CD14-positive monocyte (primary cell): ENCODE results near the gene TEKT2. TPM values are rescaled to one million over a fixed set of nuclear protein-coding genes. Genes with fewer than 3 reads are reported as not detected.

Experiments used
- DNase-seq, 3 donors: peaks; one replicate each; pipeline ENCODE4 v3.0.0-alpha.2; 2011 to 2022
- H2AFZ ChIP-seq: 2 replicates; pipeline ENCODE4 v1.6.0; 2012; ENCODE audit warnings: mild to moderate bottlenecking, low read depth, low read length, inconsistent platforms; ENCODE audit not compliant: insufficient read depth, poor library complexity, severe bottlenecking
- H3K27ac ChIP-seq, 2 donors: 1 replicate in 1 of 2; 2 replicates in 1 of 2; pipeline ENCODE4 v1.5.1; 2012 to 2013; ENCODE audit warnings: low read length in 2 of 2, control low read depth in 1 of 2, inconsistent platforms in 1 of 2, low read depth in 1 of 2, mild to moderate bottlenecking in 1 of 2
- H3K27me3 ChIP-seq, 2 donors: one replicate each; pipeline versions ENCODE4 v1.6.0 to v1.6.1; 2011 to 2013; ENCODE audit warnings: low read length in 2 of 2; ENCODE audit not compliant: control insufficient read depth in 2 of 2, insufficient read depth in 2 of 2
- H3K36me3 ChIP-seq, 2 donors: replicated peaks in 1 of 2; 1 replicate in 1 of 2; 2 replicates in 1 of 2; pipeline versions ENCODE4 v1.5.1 to v1.6.1; 2012 to 2013; ENCODE audit warnings: low read length in 2 of 2, control low read depth in 1 of 2, inconsistent platforms in 1 of 2, mild to moderate bottlenecking in 1 of 2; ENCODE audit not compliant: insufficient read depth in 2 of 2, control insufficient read depth in 1 of 2
- H3K4me1 ChIP-seq, 2 donors: 1 replicate in 1 of 2; 2 replicates in 1 of 2; pipeline versions ENCODE4 v1.5.1 to v1.6.1; 2012 to 2013; ENCODE audit warnings: low read length in 2 of 2, control low read depth in 1 of 2, inconsistent platforms in 1 of 2, mild to moderate bottlenecking in 1 of 2, moderate library complexity in 1 of 2; ENCODE audit not compliant: insufficient read depth in 2 of 2, control insufficient read depth in 1 of 2
- H3K4me2 ChIP-seq: replicated peaks from 2 replicates; pipeline ENCODE3; 2012; ENCODE audit warnings: low read length, moderate library complexity, mild to moderate bottlenecking; ENCODE audit not compliant: poor library complexity, severe bottlenecking; ENCODE audit errors: extremely low read depth
- H3K4me3 ChIP-seq, 3 experiments: fragments of 200-600 bp in 1 of 3; sonication (generic) in 1 of 3; replicated peaks in 1 of 3; 1 replicate in 2 of 3; 2 replicates in 1 of 3; pipeline ENCODE4 v1.5.1; 2011 to 2013; ENCODE audit warnings: low read length in 3 of 3, mild to moderate bottlenecking in 3 of 3, control low read depth in 2 of 3, low read depth in 2 of 3, inconsistent platforms in 1 of 3, moderate library complexity in 1 of 3
- H3K79me2 ChIP-seq: 2 replicates; pipeline ENCODE4 v1.6.0; 2012; ENCODE audit warnings: mild to moderate bottlenecking, control low read depth, inconsistent platforms, low read length, moderate library complexity; ENCODE audit not compliant: insufficient read depth
- H3K9ac ChIP-seq: 2 replicates; pipeline ENCODE4 v1.6.0; 2017; ENCODE audit warnings: low read length, mild to moderate bottlenecking; ENCODE audit not compliant: insufficient read depth, poor library complexity, severe bottlenecking
- H3K9me3 ChIP-seq, 2 donors: replicated peaks in 1 of 2; 1 replicate in 1 of 2; 2 replicates in 1 of 2; pipeline versions ENCODE4 v1.5.1 to v1.6.1; 2012 to 2013; ENCODE audit warnings: low read length in 2 of 2, control low read depth in 1 of 2; ENCODE audit not compliant: control insufficient read depth in 1 of 2, insufficient read depth in 1 of 2
- H4K20me1 ChIP-seq: 2 replicates; pipeline ENCODE4 v1.6.0; 2012; ENCODE audit warnings: mild to moderate bottlenecking, low read length, control low read depth, moderate library complexity; ENCODE audit not compliant: insufficient read depth
- H3K27ac Mint-ChIP-seq, 7 donors: one replicate each; pipeline ENCODE4 v1.8.0; 2020; ENCODE audit warnings: mild to moderate bottlenecking in 7 of 7, mixed read lengths in 7 of 7, moderate library complexity in 6 of 7, inconsistent platforms in 2 of 7
- H3K27me3 Mint-ChIP-seq, 3 donors: one replicate each; pipeline ENCODE4 v1.8.0; 2021 to 2022; ENCODE audit warnings: low read depth in 3 of 3, mild to moderate bottlenecking in 3 of 3, mixed read lengths in 3 of 3, moderate library complexity in 3 of 3, inconsistent platforms in 1 of 3
- H3K36me3 Mint-ChIP-seq, 2 donors: one replicate each; pipeline ENCODE4 v1.8.0; 2020; ENCODE audit warnings: mixed read lengths in 2 of 2, inconsistent platforms in 1 of 2, mild to moderate bottlenecking in 1 of 2
- H3K4me1 Mint-ChIP-seq: one replicate; pipeline ENCODE4 v1.8.0; 2020; ENCODE audit warnings: mild to moderate bottlenecking, mixed read lengths
- H3K4me3 Mint-ChIP-seq, 2 donors: one replicate each; pipeline ENCODE4 v1.8.0; 2020; ENCODE audit warnings: mild to moderate bottlenecking in 2 of 2, mixed read lengths in 2 of 2, moderate library complexity in 1 of 2
- H3K9me3 Mint-ChIP-seq, 7 donors: one replicate each; pipeline ENCODE4 v1.8.0; 2020 to 2022; ENCODE audit warnings: mixed read lengths in 7 of 7, mild to moderate bottlenecking in 6 of 7, moderate library complexity in 6 of 7, inconsistent platforms in 2 of 7
- CTCF ChIP-seq: fragments of 200-600 bp; IDR thresholded peaks from one replicate; pipeline ENCODE4 v1.8.0; 2022; ENCODE audit warnings: antibody characterized with exemption, mild to moderate bottlenecking
- WGBS: methylation state at CpG from one replicate; pipeline ENCODE4 v1.1.5; 2013; ENCODE audit warnings: missing lambda C conversion rate; ENCODE audit not compliant: insufficient coverage; 5-methylcytosine and 5-hydroxymethylcytosine counted together
- intact Hi-C, 2 donors: fragments of 100-400 bp; cut with micrococcal nuclease; formaldehyde crosslinking; loops; one replicate each; pipeline versions ENCODE4 v1.15.0 to v1.15.1; 2023
- polyA plus RNA-seq, 3 donors: library from polyadenylated mRNA; depleted of rRNA in 1 of 3; unstranded in 2 of 3; stranded (reverse) in 1 of 3; fragments of 300-500 nt in 2 of 3; fragments of >200 nt in 1 of 3; fragmentation: Illumina TruSeq in 2 of 3; gene quantifications; 1 replicate in 2 of 3; 2 replicates in 1 of 3; pipeline ENCODE4 v1.2.3, GENCODE V29; 2012 to 2021

The TEKT2 gene
- polyA plus RNA-seq, 3 donors = 0.23 TPM; not detected in 2

GRCh38 chr1:36136535-36136934 lies 52.6 kb downstream of the TEKT2 start:
- H3K27ac ChIP-seq = no peak overlapping the region
- no peaks in the 10 kb centered on the region for H3K9me3 ChIP-seq
- Mint-ChIP-seq H3K27me3 (peaks cover 0 to 1% (median 0%) of the 10 kb centered on the region in 3 donors), H3K36me3 (peaks cover 42 to 46% of the 10 kb centered on the region in 2 donors), H3K4me1 (peaks cover 16% of the 10 kb centered on the region), H3K9me3 (no peaks in the 10 kb centered on the region), H3K27ac (peak overlapping the region in 2 of 7 donors; percentile 9 to 21), H3K4me3 (no peak overlapping the region)
- peaks cover 21% of the 10 kb centered on the region for H3K79me2 ChIP-seq
- TF ChIP-seq CTCF = no peak
- H3K4me2 ChIP-seq = no peak overlapping the region
- no peak overlapping the region for H3K9ac ChIP-seq
- no peak overlapping the region for H2AFZ ChIP-seq
- H4K20me1 ChIP-seq = peaks cover 21% of the 10 kb centered on the region
- no peak overlapping the region for H3K4me3 ChIP-seq
- peaks cover 7 to 8% of the 10 kb centered on the region in 2 donors for H3K4me1 ChIP-seq
- peaks cover 41 to 51% of the 10 kb centered on the region in 2 donors for H3K36me3 ChIP-seq
- DNase-seq = no peak
- intact Hi-C loops = no loop called here
- H3K27me3 ChIP-seq = no peaks in the 10 kb centered on the region
- no CpG with 5 or more reads among the region's 1 CpG for WGBS

- WGBS = 100% methylated on average over 1 of the region's 5 CpGs
- peaks cover 44 to 48% of the 10 kb centered on the region in 2 donors for H3K36me3 Mint-ChIP-seq
These were observed 53.3 kb downstream of the TEKT2 start for GRCh38 chr1:36137226-36137625.

More at GRCh38 chr1:36137226-36137625, 53.3 kb downstream of the TEKT2 start:
- H4K20me1 ChIP-seq = peaks cover 27% of the 10 kb centered on the region
- H3K4me1 Mint-ChIP-seq = peaks cover 21% of the 10 kb centered on the region
- peaks cover 0 to 1% (median 0%) of the 10 kb centered on the region in 3 donors for H3K27me3 Mint-ChIP-seq
- no peak overlapping the region for H2AFZ ChIP-seq
- DNase-seq = no peak
- H3K79me2 ChIP-seq = peaks cover 27% of the 10 kb centered on the region
- H3K27ac ChIP-seq = no peak overlapping the region
- no peaks in the 10 kb centered on the region for H3K9me3 Mint-ChIP-seq
- intact Hi-C loops = no loop called here
- H3K4me3 Mint-ChIP-seq = no peak overlapping the region
- H3K36me3 ChIP-seq = peaks cover 41 to 51% of the 10 kb centered on the region in 2 donors
- TF ChIP-seq CTCF = no peak
- H3K4me3 ChIP-seq = no peak overlapping the region
- H3K9me3 ChIP-seq = no peaks in the 10 kb centered on the region
- no peaks in the 10 kb centered on the region for H3K27me3 ChIP-seq
- no peak overlapping the region for H3K9ac ChIP-seq
- peaks cover 9 to 12% of the 10 kb centered on the region in 2 donors for H3K4me1 ChIP-seq
- H3K4me2 ChIP-seq = no peak overlapping the region
- H3K27ac Mint-ChIP-seq = peak overlapping the region in 1 of 7 donors; percentile 62
